ENCODE data around the gene GATAD2B.
A peak's percentile ranks its signal among the peaks of the same experiment; 100 is the strongest.
"Not testable (repeated sequence)": the region's sequence is repeated elsewhere in the genome, so short reads cannot be mapped to it uniquely, and the experiment has no call there.

The GATAD2B gene

GRCh38 chr1:153776845-153777370, 145.9 kb downstream of the GATAD2B start:
- no peak for DNase-seq

- DNase-seq = no peak
Measured at GRCh38 chr1:153776352-153776751, 146.4 kb downstream of the GATAD2B start.

GRCh38 chr1:153775458-153776327, 147.1 kb downstream of the GATAD2B start:
- peak in 2 of 14 donors; percentile 44 to 53 for DNase-seq

- peak in 11 of 14 donors; percentile 15 to 70 (median 35) for DNase-seq
Measured at GRCh38 chr1:153774780-153775457, 147.9 kb downstream of the GATAD2B start, which contains the start of gene SLC27A3. SLC27A3 (plus strand) TSS chr1:153775407; CDS start chr1:153775498, 91 bp downstream.

GRCh38 chr1:153774026-153774595, 148.7 kb downstream of the GATAD2B start:
- no peak for DNase-seq

- DNase-seq = peak in 3 of 14 donors; percentile 9 to 64 (median 10)
Measured at GRCh38 chr1:153773096-153773921, 149.5 kb downstream of the GATAD2B start.

DNA sequence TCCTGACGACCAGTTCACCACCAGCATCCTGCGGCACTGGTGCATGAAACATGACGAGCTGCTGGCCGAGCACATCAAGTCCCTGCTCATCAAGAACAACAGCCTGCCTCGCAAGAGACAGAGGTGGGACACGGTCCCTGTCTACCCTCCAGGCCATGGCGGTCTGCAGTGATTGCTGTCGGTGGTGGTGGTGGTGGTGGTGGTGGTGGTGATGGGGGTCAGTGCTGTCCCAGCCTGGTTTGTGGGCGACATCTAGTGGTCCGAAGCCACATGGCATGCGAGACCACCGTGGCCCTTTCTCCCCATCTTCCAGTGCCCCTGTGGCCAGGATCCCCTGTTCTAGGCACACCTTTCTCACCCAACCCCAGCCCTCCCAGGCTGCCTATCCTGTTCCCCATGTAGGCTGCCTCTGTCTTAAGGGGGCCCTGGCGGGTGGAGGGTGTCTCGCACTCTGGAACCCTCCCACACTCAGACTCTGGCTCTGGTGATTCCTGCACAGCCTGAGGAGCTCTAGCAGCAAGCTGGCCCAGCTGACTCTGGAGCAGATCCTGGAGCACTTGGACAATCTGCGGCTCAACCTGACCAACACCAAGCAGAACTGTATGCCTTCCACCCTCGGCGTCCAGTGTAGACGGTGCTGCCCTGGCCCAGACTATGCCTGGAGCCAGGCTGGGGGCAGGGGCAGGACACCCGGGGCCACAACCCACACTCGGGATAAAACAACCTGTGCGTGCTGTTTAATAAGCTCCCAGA, 150.8 kb downstream of the GATAD2B start:
- DNase-seq = no peak

DNA sequence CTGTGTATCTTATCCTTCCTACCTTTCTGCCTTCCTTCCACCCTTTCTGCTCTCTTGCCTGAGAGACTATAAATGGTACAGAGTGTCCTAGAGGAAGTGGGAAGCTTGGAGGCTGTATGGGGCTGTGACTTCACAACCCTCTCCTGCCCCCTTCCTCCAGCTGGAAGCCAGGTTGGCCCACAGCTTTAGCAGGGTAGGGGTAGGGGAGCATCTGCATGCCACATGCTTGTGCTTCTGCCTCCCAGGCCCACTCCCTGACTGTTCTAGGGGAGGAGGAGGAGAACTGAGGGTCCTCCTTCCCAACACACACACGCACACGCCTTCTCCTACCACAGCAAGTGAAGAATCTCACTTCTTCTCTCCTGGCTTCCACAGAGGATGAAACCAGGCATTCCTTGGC, 151.5 kb downstream of the GATAD2B start:
- no peak for DNase-seq

- no peak for DNase-seq
Measured at GRCh38 chr1:153770797-153771196, 152.0 kb downstream of the GATAD2B start.

GRCh38 chr1:153769221-153769620, 153.6 kb downstream of the GATAD2B start:
- no peak for DNase-seq

- DNase-seq = no peak
Measured at GRCh38 chr1:153768316-153769181, 154.2 kb downstream of the GATAD2B start.

DNA sequence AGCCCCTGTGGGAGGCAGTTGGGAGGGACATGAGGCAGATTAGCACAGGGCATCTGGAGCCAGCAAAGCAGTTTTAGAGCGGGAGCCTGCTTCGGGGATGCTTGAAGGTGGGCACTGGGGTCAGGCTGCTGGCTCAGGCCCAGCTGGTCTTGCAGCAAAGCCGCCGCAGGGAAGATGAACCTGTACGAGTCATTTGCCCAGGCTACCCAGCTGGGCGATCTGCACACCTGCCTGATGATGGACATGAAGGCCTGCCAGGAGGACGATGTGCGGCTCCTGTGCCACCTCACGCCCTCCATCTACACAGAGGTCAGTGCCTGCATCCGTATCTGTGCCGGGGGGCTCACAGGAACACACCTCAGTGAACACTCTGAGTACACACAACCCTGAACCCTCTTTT, 155.3 kb downstream of the GATAD2B start:
- DNase-seq = no peak

DNA sequence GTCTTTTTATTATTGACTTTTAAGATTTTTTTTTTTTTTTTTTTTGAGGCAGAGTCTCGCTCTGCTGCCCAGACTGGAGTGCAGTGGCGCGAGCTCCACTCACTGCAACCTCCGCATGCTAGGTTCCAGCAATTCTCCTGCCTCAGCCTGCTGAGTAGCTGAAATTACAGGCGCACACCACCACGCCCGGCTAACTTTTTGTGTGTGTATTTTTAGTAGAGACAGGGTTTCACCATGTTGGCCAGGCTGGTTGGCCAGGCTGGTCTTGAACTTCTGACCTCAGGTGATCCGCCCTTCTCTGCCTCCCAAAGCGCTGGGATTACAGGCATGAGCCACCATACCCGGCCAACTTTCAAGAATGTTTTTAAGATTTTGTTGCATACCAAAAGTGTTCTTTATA, 156.1 kb downstream of the GATAD2B start:
- not testable (repeated sequence) for DNase-seq

DNA sequence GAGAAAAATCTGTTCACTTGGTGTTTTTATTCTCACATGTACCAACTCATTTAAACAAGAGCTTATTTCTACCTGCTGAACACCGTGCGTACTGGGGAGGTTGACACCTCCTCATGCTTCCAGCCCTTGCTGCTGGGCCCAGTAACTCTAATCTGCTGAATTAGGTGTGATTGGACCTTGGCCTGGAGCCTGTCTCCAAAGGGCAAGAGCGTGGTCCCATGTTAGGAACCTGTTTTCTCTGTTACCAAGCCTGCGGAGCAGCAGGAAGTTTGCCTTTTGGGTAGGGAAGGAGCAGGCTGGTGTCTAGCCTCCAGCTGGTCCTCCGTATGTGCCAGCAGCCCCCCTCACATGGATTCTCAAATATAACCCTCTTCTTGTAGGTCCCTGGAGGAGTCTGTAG, 158.5 kb downstream of the GATAD2B start:
- no peak for DNase-seq

- DNase-seq = peak in 4 of 14 donors; percentile 4 to 17 (median 6)
Measured at GRCh38 chr1:153763365-153764225, 159.2 kb downstream of the GATAD2B start.

DNA sequence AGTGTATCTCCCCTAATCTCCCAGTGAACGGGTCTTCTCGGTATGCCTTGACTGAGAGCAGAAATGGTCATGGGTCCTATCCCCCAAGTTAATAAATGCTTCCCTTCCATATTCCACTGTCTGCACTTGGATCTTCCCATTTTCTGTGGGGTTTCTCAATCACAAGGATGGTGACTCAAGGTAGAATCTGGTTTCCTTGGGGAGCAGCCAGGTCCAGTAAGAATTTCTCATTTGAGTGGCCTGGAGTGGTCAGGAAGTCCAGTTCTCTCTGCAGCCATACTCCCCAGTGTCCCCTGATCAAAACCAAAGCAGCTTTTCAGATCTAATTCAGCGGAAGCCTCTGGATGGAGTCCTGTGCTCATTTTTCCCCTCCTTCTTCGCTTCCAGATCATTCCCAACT, 162.3 kb downstream of the GATAD2B start:
- DNase-seq = no peak
